Right atrium auricular region (tissue), 2 donors: ENCODE measurements around the gene PDZD8. TPM values are rescaled to one million over a fixed set of nuclear protein-coding genes. Genes with fewer than 3 reads are reported as not detected.

ENCODE experiments used
- DNase-seq: peaks from one replicate; pipeline ENCODE4 v3.0.0-alpha.2; 2019; ENCODE audit warnings: low spot score
- H3K27ac ChIP-seq, 2 donors: fragments of 200-600 bp; sonication (generic); 1 replicate in 1 of 2; 2 replicates in 1 of 2; pipeline ENCODE4 v1.5.1; 2016 to 2019
- H3K27me3 ChIP-seq, 2 donors: fragments of 200-600 bp; sonication (generic); one replicate each; pipeline versions ENCODE4 v1.5.1 to v1.6.0; 2017 to 2019
- H3K36me3 ChIP-seq: fragments of 200-600 bp; sonication (generic); one replicate; pipeline ENCODE4 v1.5.1; 2016
- H3K4me1 ChIP-seq, 2 donors: fragments of 200-600 bp; sonication (generic); one replicate each; pipeline versions ENCODE4 v1.5.1 to v1.6.0; 2017 to 2019
- H3K4me3 ChIP-seq, 2 donors: fragments of 200-600 bp; sonication (generic); 1 replicate in 1 of 2; 2 replicates in 1 of 2; pipeline ENCODE4 v1.5.1; 2017 to 2019; ENCODE audit warnings: mild to moderate bottlenecking in 1 of 2, moderate library complexity in 1 of 2
- H3K9me3 ChIP-seq, 2 donors: fragments of 200-600 bp; sonication (generic); one replicate each; pipeline ENCODE4 v1.5.1; 2019
- CTCF ChIP-seq, 2 donors: fragments of 200-600 bp; sonication (generic); IDR thresholded peaks; one replicate each; pipeline ENCODE4 v1.5.1; 2019; ENCODE audit warnings: antibody characterized with exemption in 2 of 2
- total RNA-seq, 2 donors: library from RNA; depleted of rRNA; stranded (reverse); fragments of >200 nt; gene quantifications; one replicate each; pipeline ENCODE4 v1.1.0, GENCODE V29; 2016

PDZD8 gene
- total RNA-seq, 2 donors from 2014 or later: 17.7 to 29.4 TPM

DNA sequence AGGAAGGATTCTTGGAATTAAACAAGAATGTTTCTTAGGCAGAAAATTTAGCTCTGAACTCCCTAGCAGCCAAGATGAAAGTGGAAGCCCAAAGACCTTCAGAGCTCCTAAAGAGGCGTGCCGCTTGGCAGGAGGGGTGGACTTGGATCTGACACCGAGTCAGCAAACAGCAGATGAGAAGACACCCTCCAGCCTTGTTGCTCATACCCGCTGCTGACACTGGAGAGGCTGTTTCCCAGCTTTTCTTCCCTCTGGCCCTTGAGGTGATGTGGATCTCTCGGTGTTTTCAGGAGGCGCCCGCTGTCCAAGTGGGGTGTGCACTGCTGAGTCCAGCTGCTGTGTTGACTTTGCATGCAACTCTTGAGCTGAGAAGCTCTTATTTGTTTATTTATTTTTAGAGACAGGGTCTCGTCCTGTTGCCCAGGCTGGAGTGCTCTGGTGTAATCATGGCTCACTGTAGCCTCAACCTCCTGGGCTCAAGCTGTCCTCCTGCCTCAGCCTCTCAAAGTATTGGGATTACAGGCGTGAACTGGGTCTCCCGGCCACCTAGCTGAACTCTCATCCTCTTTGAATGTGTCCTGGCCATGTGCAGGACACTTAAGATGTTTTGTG, 112.8 kb downstream of the PDZD8 start:
- no peak for TF ChIP-seq CTCF (IDR thresholded peaks at IDR 0.05)
- no peak overlapping the region for H3K27ac ChIP-seq
- H3K27me3 ChIP-seq: no peaks in the 10 kb centered on the region
- H3K9me3 ChIP-seq: no peaks in the 10 kb centered on the region
- H3K36me3 ChIP-seq: no peaks in the 10 kb centered on the region
- H3K4me1 ChIP-seq: no peaks in the 10 kb centered on the region
- peak; percentile 36 for DNase-seq
- H3K4me3 ChIP-seq: no peak overlapping the region

- DNase-seq: peak; percentile 16
- Histone ChIP-seq H3K4me3 (no peak overlapping the region), H3K27me3 (no peaks in the 10 kb centered on the region), H3K36me3 (no peaks in the 10 kb centered on the region), H3K4me1 (no peaks in the 10 kb centered on the region), H3K9me3 (no peaks in the 10 kb centered on the region), H3K27ac (no peak overlapping the region)
- no peak for TF ChIP-seq CTCF (IDR thresholded peaks at IDR 0.05)
These were observed 113.7 kb downstream of the PDZD8 start for GRCh38 chr10:117261501-117261900.

- Histone ChIP-seq H3K4me3 (no peak overlapping the region), H3K9me3 (no peaks in the 10 kb centered on the region), H3K27ac (no peak overlapping the region), H3K36me3 (no peaks in the 10 kb centered on the region), H3K4me1 (no peaks in the 10 kb centered on the region), H3K27me3 (no peaks in the 10 kb centered on the region)
- TF ChIP-seq CTCF (IDR thresholded peaks at IDR 0.05): no peak
- DNase-seq: peak; percentile 30
These were observed 115.2 kb downstream of the PDZD8 start for GRCh38 chr10:117260084-117260483.

DNA sequence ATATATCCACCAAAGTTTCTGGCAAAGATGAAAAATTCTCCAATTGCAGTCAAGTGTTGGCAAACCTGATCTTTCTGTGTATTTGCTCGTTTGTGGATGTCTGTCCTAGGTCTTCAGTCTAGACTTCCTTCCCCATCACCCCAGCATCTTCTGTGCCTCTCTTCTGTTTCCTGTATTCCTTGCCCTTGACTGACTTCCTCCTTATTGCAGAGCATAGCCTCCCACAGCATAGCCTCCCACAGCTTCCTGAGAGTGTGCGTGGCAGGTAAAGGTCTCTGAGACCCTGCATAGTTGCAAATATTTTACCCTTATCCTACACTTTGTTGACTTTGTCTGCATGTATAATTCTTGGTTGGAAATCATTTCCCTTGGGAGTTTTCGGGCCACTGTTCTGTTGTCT, 116.0 kb downstream of the PDZD8 start:
- peak; percentile 18 for DNase-seq
- Histone ChIP-seq H3K36me3 (no peaks in the 10 kb centered on the region), H3K27me3 (no peaks in the 10 kb centered on the region), H3K4me3 (no peak overlapping the region), H3K9me3 (no peaks in the 10 kb centered on the region), H3K27ac (no peak overlapping the region), H3K4me1 (no peaks in the 10 kb centered on the region)
- no peak for TF ChIP-seq CTCF (IDR thresholded peaks at IDR 0.05)

GRCh38 chr10:117257721-117258120, 117.5 kb downstream of the PDZD8 start:
- Histone ChIP-seq H3K27ac (no peak overlapping the region), H3K9me3 (no peaks in the 10 kb centered on the region), H3K4me3 (no peak overlapping the region), H3K36me3 (no peaks in the 10 kb centered on the region), H3K4me1 (no peaks in the 10 kb centered on the region), H3K27me3 (no peaks in the 10 kb centered on the region)
- TF ChIP-seq CTCF (IDR thresholded peaks at IDR 0.05): no peak
- DNase-seq: peak; percentile 18

DNA sequence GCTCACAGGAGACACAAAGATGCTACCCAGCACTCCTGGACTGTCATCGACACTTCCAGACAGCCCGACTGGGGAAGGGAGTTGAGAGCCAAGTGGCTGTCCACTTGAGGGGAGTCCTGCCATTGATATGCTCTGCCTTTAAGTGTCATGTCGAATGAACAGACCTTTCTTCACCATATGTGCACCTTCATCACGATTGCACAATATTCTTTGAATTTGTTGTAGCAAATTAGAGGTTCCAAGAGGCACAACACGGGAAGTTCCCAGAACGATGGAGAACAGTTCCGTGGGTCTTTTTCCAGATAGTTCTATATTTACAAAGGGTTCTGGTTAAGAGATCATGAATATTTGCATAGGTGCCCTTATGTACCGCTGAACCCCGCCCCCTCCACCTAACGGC, 118.3 kb downstream of the PDZD8 start:
- DNase-seq: no peak
- Histone ChIP-seq H3K4me1 (no peaks in the 10 kb centered on the region), H3K27ac (no peak overlapping the region), H3K36me3 (no peaks in the 10 kb centered on the region), H3K4me3 (no peak overlapping the region), H3K9me3 (no peaks in the 10 kb centered on the region), H3K27me3 (no peaks in the 10 kb centered on the region)
- TF ChIP-seq CTCF (IDR thresholded peaks at IDR 0.05): no peak
